NCI-H1105 treated with DMSO at 0.1 percent for 48 hours (cell line): Measurements from ENCODE around the gene TUBA1B.
A peak's percentile ranks its signal among the peaks of the same experiment; 100 is the strongest.

Experiments
- DNase-seq: peaks from one replicate; lab custom pipeline; 2025; lab: John Stamatoyannopoulos, UW

TUBA1B gene

GRCh38 chr12:49126852-49127763, 4.1 kb downstream of the TUBA1B start:
- DNase-seq = no peak

DNA sequence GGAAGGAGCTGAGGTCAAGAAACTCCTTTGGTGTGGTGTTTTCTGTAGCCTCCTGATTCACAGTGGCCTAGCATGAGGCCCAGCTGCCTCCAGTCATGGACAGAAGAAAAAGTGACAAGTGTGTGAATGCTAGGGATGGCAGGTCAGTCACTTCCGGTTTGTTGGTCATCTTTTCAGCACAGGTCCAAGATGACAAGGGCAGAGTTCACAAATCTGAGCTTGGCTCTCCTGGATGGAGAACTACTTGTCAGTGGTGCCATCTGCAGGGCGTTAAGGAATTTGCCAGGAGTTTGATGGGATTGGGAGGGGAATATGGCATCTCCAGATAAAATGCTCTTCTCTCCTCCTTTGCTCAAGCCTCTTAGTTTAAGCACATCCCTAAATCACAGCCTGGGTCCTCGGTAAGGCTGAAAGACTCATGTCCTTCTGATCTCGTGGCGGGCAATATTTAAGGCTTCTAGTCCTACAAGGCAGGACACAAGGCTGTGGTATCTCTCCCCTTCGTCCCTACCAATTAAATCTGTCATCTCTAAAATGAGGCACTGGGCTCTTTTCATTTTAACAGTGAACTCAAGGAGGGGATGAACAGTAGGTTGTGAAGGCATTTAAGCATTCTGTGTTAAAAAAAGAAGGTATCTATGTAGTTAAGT, 10.0 kb downstream of the TUBA1B start:
- DNase-seq = no peak

DNA sequence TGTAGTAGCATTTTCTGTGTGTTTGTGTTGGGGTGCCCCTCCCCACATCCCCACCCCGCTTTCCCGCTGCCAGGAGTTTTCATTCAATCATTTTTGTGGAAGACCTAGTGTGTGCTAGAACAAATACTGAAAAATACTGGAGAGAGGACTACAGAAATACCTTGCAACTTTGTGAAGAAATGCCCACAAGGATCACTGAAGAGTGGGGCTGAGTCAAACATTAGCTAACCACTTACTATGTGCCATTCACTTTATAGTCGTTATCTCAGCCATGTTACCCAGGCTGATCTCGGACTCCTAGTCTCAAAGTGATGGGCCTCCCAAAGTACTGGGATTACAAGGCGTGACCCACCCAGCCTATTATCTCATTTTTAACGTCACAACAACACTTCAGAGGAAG, 20.0 kb downstream of the TUBA1B start:
- no peak for DNase-seq

DNA sequence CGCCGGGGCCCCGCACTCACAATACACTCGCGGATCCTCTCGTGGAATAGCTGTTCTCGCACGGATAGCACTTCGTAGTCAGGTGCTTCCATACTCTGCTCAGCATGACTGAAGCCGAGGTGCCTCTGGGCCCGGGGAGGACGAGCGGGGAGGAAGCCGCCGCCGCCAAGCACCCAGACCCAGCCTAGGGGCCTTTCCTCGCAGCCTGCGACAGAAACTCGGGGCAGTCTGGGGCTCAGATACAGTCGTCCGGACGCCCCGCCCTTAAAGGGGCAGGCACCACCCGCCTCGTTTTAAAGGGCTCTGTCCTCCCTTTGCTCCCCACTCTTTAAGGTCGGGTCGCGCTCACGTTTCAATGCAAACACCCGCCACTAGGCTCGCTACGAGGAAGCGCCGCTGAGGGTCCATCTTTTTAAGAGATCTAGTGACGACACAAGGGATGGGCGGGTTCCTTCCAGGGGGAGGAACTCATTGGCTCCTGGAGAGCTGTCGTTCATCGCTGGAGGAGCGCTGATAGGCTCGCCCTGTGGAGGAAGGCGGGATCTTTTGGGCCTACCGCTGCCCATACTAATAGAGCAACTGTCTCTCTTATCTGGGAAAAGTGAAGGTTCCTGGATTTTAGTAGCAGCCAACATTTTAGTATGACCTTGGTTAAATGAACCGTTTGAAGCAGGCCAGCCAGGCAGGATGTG, 20.6 kb downstream of the TUBA1B start, which contains the start of gene LMBR1L:
Gene LMBR1L, minus strand, starts transcription at position 384 of the 692 bp plus-strand sequence. Its CDS starts 292 bp downstream, at position 92.
- DNase-seq = peak; percentile 93

GRCh38 chr12:49109641-49110463, 21.3 kb downstream of the TUBA1B start:
- no peak for DNase-seq

DNA sequence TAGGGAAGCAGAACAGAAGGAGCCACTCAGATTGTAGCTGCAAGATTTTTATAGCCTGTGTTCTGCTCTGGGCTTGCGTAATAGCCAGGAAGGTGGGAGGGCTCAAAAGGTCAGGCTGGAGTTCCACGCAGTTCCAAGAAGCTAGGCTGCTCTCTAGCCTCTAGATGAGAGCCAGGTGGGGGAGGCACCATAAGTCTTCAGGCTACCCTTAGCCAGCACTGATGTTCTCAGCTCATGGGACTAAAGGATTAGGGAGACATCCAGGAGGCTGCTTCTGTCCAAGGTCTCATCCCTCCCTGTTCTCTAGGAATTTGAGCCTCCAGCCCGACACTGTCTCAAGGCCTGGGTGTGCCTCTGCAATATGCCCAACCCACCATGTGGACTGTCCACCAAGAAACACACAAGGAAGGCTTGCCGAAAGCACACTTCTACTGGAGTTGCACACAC, 22.2 kb downstream of the TUBA1B start:
- no peak for DNase-seq

DNA sequence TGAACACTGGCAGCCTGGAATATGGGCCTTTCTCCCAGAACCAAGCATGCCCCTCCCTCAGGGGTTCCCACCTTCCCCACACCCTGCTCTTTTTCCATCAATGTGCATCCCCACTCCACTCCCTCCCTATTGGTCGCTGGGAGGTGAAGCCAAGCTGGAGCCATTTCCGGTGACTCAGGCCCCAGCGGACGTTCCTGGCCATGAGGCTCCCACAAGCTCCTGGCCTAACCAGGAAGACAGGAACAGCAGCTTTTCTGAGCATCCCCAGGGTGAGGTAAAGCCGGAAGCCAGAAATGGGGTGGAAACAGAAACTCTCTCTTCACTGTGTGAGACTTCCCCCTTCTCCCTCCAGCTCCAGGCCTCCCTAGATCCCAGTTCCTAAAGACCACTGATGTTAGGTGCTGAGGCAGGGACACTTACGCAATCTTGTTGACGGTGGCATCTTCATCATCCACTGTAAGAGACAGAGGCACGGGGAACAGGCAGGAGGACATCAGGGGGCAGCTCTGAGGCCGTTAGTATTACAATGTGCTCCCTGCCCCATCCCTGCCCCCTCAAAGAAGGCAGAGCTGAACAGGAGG, 25.6 kb downstream of the TUBA1B start:
- no peak for DNase-seq

GRCh38 chr12:49104822-49105221, 26.4 kb downstream of the TUBA1B start:
- DNase-seq = no peak

- no peak for DNase-seq
Measured at GRCh38 chr12:49100380-49100779, 30.8 kb downstream of the TUBA1B start.

DNA sequence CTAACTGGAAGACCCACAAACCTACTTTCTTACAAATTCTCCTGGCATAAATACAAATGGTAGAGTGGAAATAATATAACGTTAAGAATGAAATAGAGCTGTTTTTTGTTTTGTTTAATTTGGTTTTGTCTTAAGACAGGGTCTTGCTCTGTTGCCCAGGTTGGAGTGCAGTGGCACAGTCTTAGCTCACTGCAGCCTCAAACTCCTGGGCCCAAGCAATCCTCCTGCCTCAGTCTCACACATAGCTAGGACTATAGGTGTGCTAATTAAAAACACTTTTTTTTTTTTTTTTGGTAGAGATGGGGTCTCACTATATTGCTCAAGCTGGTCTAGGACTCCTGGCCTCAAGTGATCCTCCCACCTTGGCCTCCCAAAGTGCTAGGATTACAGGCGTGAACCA, 32.5 kb downstream of the TUBA1B start:
- DNase-seq = no peak

DNA sequence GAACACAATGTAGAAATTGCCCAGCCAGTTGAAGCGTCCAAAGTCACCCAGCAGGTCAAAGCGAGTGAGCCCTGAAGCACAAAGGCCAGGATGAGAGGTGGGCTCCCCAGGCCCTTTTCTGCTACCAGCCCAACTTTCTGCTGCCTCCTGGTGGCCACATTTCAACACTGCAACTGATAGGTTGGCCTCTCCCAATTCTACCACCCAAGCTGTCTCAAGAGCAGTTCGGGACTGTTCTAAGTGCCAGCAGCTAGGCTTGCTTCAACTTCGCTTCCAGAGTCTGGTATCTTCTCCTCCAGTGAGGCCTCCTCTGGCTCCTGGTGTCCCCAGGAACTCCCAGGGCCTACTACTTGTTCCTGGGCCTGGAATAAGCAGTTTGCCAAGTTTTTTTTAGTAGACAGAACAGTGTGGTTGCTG, 33.2 kb downstream of the TUBA1B start:
- DNase-seq = no peak

GRCh38 chr12:49097381-49097780, 33.8 kb downstream of the TUBA1B start:
- DNase-seq = no peak

DNA sequence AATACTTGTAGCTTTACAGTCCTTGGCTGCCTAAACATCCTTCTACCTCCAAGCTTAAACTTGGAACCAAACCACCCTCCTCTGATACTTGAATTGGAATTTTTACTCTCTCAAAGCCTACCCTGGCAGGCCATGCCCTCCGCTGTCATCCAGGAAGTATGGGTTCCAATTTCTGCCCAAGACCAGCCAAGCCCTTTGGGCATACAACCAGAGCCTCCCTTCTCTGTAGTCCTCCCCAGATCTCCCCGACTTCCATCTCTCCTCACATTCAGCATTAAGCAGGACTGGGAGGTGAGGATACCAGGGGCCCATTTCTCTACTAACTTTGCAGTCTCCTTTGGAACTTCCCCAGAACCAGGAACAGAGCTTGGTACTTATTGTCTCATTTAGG, 36.2 kb downstream of the TUBA1B start:
- DNase-seq = peak; percentile 34

DNA sequence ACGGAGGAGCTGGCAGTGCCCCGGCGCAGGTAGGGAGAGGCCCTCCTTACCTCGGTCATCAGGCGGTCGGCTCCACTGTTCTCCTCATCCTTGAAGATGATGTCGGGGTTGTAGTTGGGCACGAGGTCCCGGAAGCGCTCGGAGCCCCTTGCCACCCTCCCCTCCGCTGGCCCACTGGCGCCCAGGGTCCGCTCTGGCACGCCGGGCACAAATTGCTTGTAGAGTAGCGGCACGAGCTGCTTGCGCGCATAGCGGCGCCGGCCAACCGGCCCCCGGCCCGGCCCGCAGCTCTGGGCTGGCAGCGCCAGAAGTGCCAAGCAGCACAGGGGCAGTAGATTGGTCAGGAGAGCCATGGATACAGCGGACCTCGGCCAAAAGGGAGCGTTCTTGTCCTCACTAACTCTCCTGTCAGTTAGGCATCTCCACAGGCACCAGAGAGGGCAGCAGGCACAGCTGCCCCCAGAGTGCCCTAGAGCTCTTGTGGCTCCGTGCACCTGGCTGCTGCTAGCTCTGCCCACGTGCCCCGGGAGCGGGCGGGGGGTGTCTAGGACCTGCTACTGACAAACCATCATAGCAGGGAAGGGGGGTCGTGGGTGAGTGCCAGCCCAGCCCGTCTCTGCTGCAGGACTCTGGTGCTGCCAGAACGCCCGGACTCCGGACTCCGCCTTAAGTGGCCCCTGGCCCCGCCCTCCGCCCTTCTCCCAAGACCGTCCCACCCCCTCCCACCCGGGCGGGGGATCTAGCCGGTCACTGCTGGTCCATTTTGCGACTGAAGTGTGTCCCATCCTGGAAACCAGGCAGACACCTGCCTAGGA, 36.8 kb downstream of the TUBA1B start, which contains the start of gene DHH:
Gene DHH, minus strand, starts transcription at position 642 of the 815 bp plus-strand sequence. Its CDS starts 289 bp downstream, at position 353.
- peak; percentile 48 for DNase-seq

DNA sequence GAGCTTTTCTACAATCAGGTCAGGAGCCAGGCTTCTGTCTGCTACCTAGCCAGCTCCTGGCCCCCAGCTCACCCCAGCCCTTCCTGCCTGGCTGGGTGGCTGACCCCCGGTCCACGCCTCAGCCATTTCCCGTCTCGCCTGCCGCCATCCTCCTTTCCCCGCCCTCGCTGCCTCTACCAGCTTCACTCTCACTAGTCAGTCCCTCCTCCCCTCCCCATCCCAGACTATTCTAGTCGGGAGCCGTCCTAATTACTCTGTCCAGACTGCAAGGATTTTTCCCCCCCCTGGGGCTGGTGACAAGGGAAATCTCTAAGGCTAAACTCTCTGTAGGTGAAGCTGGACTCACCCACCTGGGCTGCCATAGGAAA, 37.4 kb downstream of the TUBA1B start:
- no peak for DNase-seq

GRCh38 chr12:49092816-49093406, 38.3 kb downstream of the TUBA1B start:
- DNase-seq = no peak

- no peak for DNase-seq
Measured at GRCh38 chr12:49092086-49092815, 38.9 kb downstream of the TUBA1B start.

DNA sequence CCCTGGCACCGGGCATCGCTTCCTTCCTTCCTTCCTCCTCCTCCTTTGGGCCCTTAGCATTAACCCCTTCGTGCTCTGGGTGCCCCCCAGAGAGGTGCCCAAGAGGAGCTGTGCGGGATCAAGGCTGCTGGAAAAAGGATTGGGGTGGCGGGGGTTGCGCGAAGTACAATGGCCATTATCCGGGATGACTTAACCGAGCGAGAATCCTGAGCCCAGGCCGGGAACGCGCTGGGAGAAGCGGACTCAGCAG, 39.4 kb downstream of the TUBA1B start:
- DNase-seq = no peak

DNA sequence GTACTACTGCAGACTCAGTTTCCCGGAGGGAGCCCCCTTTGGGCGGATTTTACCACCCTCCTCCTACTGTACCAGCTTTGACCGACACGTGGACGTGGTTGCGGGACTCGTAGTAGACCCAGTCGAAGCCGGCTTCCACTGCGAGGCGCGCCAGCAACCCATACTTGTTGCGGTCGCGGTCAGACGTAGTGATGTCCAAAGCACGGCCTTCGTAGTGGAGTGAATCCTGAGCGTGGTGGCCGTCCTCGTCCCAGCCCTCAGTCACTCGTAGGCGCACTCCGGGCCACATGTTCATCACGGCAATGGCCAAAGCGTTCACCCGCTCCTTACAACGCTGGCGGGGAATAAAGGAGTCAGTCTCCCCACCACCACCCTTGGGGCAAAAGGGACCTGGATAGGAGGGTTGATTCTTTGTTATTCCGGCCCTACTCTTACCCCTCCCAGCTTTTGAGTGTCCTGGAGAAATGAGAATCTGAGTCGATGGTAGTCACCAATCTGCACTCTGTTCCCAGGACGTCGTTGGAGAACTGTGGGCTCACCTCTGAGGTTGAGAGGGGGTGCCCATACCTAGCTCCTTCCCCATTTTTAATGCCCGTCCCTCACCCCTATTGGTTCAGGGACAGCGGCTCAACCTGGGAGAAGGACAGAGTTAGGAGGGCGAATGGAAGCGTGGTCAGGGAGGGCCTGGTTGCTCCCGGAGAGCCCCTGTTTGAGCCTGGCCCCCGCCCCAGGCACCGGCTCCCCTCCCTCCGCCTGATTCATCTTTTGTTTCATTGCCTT, 39.9 kb downstream of the TUBA1B start:
- DNase-seq = no peak
